ENCODE results near the gene C22orf31.

The C22orf31 gene

DNA sequence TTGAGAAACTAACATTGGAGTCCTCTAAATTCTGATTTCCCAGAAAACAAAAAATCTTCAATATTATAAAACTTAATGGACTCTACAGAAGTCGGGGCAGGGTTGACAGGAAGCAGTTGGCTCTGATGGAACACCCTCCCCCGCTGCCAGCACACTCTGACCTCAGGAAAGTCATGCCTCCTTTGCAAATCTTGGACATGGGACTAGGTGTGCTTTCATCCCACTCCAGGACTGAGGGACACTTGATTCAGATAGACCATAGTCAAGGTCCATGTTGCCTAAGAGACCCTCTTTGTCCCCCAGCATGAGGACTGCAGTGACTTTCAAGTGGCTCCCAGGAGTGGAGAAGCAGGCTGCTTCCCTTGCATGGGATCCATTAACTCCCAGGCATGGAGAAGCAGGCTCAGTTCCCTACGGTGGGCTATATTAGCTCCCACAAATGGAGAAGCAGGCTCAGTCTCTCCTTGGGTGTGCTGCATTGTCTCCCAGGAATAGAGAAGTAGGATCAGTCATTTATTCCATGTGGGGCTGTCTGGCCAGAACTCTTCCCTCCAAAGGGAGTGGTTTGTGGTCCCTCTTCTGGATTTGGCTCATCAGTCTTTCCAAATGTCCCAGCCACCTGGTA, 38.3 kb downstream of the C22orf31 start:
- DNase-seq = no peak

DNA sequence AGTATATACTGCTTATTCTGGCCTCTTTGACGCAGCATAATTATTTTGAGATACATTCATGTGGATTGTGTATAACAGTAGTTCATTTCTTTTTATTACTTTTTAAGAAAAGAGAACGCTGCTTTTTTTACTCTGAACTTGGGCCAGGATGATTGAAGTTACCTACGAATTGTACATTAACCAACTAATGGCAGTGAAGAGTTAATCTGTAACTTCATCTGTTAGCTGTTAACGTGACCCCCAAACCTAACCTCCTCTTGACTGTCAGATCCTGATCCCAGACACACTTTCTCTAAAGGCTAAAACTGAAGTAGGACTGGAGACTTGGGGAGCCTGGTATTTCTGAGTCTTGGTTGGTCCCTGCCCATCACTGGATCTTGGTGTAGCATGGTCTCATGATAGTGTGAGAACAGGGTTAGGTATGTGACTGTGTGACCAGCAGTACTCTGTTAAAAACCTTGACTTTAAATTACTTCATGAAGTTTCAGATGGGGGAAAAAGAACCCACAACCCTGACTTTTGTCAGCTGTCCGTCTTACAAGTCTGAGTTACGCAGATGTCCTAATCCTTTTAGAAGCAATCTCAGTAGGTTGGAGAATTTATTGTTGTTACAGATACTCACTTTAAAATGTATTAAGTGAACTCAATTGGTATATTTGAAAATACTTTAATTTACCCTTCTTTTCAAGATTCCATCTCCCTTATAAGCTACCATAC, 39.4 kb downstream of the C22orf31 start:
- DNase-seq = no peak

DNA sequence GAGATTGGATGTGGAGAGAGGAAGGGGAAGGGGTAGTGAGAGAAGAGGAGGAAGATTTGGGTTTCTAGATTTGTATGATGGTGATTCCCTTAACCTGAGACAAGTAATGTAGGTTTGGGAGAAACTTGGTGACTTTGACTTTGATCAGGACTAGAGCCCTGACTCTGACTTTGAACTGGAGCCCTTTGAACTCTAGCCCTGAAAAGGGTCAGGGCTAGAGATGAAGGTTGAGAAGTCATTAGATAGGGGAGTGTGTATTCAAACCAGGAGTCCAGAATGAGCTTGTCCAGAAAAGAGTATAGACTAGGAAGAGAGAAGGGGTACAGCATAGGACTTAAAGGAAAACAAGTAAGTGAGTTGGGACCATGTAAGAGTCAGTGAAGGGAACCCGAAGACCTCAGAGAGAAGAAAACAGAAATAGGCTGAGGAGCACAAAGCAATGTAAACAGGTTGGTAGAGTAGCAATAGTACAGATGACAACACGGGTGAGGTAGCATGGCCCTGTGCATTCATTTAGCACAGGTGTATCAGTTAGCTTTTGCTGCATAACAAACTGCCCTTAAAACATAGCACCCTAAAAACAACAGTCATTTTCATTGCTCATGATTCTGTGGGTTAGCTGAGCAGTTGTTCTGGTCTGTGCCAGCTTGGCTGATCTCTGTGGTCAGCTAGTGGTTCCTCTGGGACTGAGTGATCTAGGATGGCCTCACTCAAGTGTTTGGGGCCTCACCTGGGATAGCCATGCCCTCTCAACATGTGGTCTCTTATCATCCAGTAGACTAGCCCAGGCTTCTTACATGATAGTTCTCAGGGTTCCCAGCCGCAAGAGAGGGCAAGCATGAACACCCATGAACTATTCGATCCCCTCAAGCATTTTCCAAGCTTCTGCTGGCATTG, 43.1 kb downstream of the C22orf31 start:
- no peak for DNase-seq

DNA sequence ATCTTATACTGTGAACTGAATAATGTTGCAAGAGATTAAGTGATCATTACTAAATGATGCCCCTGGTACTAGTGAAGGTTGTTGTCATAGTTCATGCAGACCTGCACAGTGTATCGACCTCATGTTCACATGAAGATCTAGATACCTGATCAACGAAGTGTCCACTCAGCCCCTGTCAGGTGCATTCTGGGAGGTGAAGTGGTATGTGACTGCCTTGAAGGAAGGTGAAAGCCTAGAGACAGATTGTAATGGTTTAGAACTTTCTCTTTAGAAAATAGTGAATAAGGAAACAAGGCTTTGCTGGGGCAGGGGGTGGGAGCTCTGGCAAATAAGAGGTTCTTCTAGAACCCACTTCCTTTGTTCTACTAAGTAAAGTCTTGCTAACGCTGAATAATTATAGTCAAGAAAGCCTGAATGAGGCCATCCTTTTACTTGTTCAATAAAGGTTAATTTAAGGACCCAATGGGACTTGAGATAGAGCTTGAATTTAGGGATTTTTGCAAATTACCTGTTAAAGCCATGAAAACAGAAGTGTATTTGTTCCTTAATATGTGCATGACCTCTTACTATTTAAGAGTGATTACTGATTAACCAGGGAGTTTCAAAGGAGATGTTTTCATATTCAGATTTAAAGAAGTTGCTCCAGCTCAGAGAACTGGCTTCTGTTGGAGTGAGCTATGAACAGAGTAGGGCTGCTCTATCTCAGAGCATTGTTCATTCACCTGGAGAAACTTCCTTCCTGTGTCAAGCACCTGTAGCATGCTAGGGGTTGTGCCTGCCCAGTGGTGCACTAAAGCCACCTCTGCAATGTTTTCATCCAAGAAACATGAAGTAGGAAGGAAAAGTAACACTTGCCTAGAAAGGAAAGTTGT, 45.3 kb downstream of the C22orf31 start:
- no peak for DNase-seq

DNA sequence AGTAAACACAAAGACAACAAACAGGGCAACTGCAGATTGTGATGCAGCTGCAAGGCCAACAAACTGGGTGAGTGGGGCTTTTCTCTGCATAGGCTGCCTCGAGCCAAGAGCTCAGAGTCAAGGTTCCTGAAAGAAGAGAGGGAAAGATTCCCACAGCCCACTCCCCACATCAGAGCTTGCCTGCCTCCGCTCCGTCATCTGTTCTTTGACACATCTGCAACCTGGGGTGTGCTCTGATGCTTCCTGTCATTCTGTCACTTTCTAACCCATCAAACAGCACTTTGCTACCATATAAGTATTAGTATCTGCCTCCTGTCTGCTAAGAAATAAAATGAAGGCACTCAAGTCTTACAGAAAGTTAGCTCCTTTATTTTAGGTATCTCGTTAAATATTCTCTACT, 46.9 kb downstream of the C22orf31 start:
- DNase-seq = no peak

DNA sequence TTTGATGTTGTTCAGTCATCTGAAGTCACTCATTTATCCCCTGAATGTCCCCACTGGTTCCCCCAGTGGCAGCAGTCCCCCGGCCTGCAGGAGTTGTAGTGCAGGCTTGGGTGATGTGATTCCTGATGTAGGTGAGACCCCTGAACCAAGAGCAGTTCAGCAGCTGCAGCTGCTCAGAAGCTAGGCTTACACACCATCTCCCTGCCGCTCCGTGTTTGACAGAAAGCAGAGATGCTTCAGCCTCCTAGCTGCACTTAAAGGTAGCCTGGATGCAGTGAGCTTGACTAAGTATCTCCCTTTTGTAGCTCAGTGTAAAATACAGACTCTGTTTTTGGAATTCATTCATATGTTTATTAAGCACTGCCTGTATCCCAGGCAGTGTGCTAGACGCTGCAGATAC, 47.3 kb downstream of the C22orf31 start:
- DNase-seq = no peak

DNA sequence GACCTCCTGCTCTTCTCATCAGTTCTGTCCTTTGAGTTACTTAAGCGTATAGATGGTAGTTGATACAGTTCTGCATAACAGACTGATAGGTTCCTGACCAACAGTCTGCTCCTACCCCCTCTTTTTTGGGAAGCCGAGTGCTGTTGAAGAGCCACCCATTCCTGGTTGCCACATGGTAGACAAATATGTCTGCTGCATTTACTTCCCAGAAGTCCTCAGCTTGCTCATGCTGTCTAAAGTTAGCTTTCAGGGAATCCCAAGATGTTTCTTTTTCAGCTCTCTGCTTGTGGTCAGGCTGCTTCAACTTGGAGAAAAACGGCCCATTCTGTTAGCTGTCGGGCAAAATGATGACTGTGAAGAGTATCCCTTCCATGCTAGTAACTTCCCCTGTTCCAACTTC, 48.7 kb downstream of the C22orf31 start:
- no peak for DNase-seq

DNA sequence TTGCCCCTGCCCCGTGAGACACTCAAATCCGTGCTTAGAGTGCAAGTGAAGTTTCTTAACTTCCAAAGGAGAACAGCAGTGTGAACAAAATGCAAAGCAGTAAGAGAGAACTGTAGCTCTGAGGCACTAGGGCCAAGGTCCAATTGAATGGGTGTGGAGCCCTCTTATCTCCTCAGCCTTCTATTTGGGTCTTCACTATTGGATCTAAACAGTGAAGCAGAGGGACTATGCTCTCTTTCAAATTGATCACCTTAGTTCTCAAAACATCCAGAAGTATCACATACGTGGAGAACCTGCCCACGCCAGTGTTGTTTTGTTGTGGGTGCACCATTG, 49.6 kb downstream of the C22orf31 start:
- DNase-seq = no peak

DNA sequence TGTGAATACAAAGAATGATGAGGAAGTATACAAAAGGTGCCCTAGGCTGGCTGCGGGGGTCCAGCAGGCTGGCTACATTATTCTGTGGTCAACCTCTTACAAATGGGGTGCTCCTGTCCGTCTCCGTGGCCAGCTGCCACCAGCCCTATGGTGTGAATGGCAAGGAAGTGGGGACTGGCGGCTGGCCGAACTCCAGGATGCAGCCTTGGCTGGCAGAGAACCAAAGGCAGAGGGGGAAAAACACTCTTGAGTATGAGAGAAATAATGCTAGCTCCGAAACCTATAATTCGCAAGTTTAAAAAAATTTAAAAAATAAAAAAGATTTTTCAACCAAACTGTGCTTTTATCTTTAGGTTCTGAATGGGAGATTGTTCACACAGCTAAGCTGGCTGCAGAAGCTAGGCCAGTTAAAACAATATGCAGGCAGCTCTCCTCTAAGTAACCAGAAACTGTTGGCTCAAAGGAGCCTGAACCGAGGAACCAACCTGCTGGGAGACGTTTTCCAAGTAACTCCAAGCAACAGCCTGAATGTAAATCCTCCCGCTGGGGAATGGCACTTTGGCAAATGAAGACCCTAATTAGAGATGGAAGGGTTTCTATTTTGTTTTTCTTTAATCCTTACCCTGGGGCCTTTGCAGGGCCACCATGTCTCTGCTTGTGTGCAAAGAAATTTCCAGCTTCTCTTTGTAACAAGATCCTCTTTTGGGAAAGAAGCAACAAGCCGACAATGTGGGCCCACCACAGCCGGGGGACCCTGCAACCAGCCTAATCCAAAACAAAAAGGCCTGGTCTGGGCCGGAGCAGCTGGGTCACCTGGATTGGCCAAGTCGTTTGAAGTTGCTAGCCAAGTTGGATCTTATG, 50.2 kb downstream of the C22orf31 start:
- no peak for DNase-seq

DNA sequence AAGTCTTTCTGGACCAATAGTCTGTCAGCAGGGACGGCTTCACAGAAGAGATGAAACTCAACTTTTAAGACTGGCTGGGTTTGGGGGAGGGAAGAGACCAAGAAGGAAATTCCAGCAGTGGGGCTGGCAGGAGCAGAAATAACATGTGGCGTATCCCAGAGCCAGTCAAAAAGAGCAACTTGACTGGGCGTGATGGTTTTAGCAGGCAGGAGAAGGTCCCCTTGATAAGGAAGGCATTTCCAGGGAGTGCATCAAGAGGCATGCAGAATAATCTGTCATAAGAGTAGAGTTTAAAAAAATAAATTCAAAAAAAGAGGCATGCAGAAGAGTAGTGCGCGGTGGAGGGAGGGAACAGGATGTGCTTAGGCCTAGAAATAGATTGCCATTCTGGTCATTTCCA, 52.5 kb downstream of the C22orf31 start:
- DNase-seq = no peak

Data from activated CD4-positive, alpha-beta T cell treated with anti-CD3 and anti-CD28 coated beads, Interleukin-2, amount 50 U/mL, for 16 hours (primary cell).